Esophagus squamous epithelium (tissue), 5 donors: ENCODE data around the gene COTL1. TPM values are rescaled to one million over a fixed set of nuclear protein-coding genes. Genes with fewer than 3 reads are reported as not detected.
"Not testable (repeated sequence)": the region's sequence is repeated elsewhere in the genome, so short reads cannot be mapped to it uniquely, and the experiment has no call there.

Experiments used
- DNase-seq: peaks from one replicate; lab custom pipeline; 2025; lab: John Stamatoyannopoulos, UW
- H3K27ac ChIP-seq, 4 donors: fragments of 200-600 bp; sonication (generic); one replicate each; pipeline ENCODE4 v1.5.1; 2016 to 2019; ENCODE audit warnings: mild to moderate bottlenecking in 1 of 4
- H3K27me3 ChIP-seq, 4 donors: fragments of 200-600 bp; sonication (generic); 1 replicate in 3 of 4; 2 replicates in 1 of 4; pipeline versions ENCODE4 v1.5.1 to v1.6.0; 2017 to 2021; ENCODE audit warnings: antibody characterized with exemption in 1 of 4
- H3K36me3 ChIP-seq, 3 donors: fragments of 200-600 bp; sonication (generic); one replicate each; pipeline ENCODE4 v1.5.1; 2016 to 2019
- H3K4me1 ChIP-seq, 3 donors: fragments of 200-600 bp; sonication (generic); one replicate each; pipeline ENCODE4 v1.5.1; 2017 to 2019
- H3K4me3 ChIP-seq, 4 donors: fragments of 200-600 bp; sonication (generic); 1 replicate in 3 of 4; 2 replicates in 1 of 4; pipeline ENCODE4 v1.5.1; 2016 to 2019; ENCODE audit warnings: mild to moderate bottlenecking in 2 of 4, moderate library complexity in 1 of 4
- H3K9me3 ChIP-seq, 3 donors: fragments of 200-600 bp; sonication (generic); one replicate each; pipeline ENCODE4 v1.5.1; 2016 to 2019
- POLR2A ChIP-seq, 4 donors: fragments of 450-650 bp; IDR thresholded peaks; one replicate each; pipeline ENCODE4 v1.6.1; 2017; ENCODE audit warnings: antibody characterized with exemption in 4 of 4, mild to moderate bottlenecking in 4 of 4, moderate library complexity in 3 of 4
- WGBS, 2 donors: methylation state at CpG; one replicate each; pipeline ENCODE4 v1.1.5; 2018; 5-methylcytosine and 5-hydroxymethylcytosine counted together
- intact Hi-C: fragments of 100-400 bp; cut with DNase I; formaldehyde crosslinking; loops from one replicate; pipeline ENCODE4 v1.15.0; 2022
- total RNA-seq, 4 donors: library from RNA; depleted of rRNA; stranded (reverse); fragments of >200 nt; gene quantifications; one replicate each; pipeline ENCODE4 v1.1.0, GENCODE V29; 2016
- TF ChIP-seq, protein P1 (sequence below), 6 experiments: fragments of 450-650 bp in 4 of 6; fragments of 200-600 bp in 2 of 6; sonication (generic) in 2 of 6; IDR thresholded peaks; one replicate each; pipeline ENCODE4 v1.5.1; 2016 to 2019; ENCODE audit warnings: antibody characterized with exemption in 6 of 6, mild to moderate bottlenecking in 4 of 6, moderate library complexity in 4 of 6
- donor health status: DM: yes; HTN: yes; CAD: no.

The COTL1 gene
- total RNA-seq, 4 donors from 2014 or later, result 7.9 to 34.2 (median 23.4) TPM

DNA sequence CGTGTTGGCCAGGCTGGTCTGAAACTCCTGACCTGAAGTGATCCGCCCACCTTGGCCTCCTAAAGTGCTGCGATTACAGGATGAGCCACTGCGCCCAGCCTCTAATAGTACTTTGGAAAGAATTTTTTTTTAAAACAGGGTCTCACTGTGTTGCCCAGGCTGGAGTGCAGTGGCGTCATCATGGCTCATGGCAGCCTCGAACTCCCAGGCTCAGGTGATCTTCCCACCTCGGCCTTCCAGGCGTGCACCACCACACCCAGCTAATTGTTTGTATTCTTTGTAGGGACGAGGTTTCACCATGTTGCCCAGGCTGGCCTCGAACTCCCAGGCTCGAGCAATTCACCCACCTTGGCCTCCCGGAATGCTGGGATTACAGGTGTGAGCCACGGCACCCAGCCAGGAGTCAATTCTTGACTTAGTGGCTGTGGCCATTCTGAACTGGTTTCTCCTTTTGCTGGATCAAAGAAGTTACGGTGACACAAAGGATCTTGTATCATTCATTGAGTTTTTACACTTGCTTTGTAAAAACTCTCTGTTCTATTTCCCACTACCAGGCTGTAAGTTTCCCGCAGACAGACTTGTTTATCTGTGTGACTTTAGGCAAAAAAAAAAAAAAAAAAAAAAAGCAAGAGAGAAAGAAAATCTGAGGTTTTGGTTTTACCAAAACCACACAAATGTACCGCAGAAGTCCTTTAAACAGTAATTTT, 12.7 kb upstream of the COTL1 start:
- Histone ChIP-seq H3K4me3 (no peak overlapping the region), H3K4me1 (peaks cover 0 to 11% (median under 1%) of the 10 kb centered on the region in 3 donors), H3K27me3 (no peaks in the 10 kb centered on the region), H3K27ac (no peak overlapping the region), H3K36me3 (no peaks in the 10 kb centered on the region), H3K9me3 (no peaks in the 10 kb centered on the region)
- no peak for DNase-seq
- intact Hi-C loops, result no loop called here
- 83 to 85% methylated on average over 13 to 16 of the region's 16 CpGs for WGBS, 2 donors
- TF ChIP-seq, protein P1, sequence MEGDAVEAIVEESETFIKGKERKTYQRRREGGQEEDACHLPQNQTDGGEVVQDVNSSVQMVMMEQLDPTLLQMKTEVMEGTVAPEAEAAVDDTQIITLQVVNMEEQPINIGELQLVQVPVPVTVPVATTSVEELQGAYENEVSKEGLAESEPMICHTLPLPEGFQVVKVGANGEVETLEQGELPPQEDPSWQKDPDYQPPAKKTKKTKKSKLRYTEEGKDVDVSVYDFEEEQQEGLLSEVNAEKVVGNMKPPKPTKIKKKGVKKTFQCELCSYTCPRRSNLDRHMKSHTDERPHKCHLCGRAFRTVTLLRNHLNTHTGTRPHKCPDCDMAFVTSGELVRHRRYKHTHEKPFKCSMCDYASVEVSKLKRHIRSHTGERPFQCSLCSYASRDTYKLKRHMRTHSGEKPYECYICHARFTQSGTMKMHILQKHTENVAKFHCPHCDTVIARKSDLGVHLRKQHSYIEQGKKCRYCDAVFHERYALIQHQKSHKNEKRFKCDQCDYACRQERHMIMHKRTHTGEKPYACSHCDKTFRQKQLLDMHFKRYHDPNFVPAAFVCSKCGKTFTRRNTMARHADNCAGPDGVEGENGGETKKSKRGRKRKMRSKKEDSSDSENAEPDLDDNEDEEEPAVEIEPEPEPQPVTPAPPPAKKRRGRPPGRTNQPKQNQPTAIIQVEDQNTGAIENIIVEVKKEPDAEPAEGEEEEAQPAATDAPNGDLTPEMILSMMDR (IDR thresholded peaks at IDR 0.05), result no peak
- no peak for TF ChIP-seq POLR2A (IDR thresholded peaks at IDR 0.05)

GRCh38 chr16:84630009-84630408, 12.1 kb upstream of the COTL1 start:
- 80 to 93% methylated on average over 4 to 5 of the region's 5 CpGs for WGBS, 2 donors

GRCh38 chr16:84629580-84629979, 11.7 kb upstream of the COTL1 start:
- Histone ChIP-seq H3K36me3 (no peaks in the 10 kb centered on the region), H3K4me3 (no peak overlapping the region), H3K4me1 (peaks cover 0 to 8% (median 0%) of the 10 kb centered on the region in 3 donors), H3K27me3 (no peaks in the 10 kb centered on the region), H3K27ac (no peak overlapping the region), H3K9me3 (no peaks in the 10 kb centered on the region)
- WGBS, 2 donors, result 84 to 91% methylated on average over 5 to 9 of the region's 10 CpGs
- intact Hi-C loops, result no loop called here
- TF ChIP-seq POLR2A (IDR thresholded peaks at IDR 0.05), result no peak
- TF ChIP-seq, protein P1 (IDR thresholded peaks at IDR 0.05), result no peak
- no peak for DNase-seq

More at GRCh38 chr16:84630009-84630408, 12.1 kb upstream of the COTL1 start:
- Histone ChIP-seq H3K27ac (no peak overlapping the region), H3K36me3 (no peaks in the 10 kb centered on the region), H3K4me3 (no peak overlapping the region), H3K9me3 (no peaks in the 10 kb centered on the region), H3K27me3 (no peaks in the 10 kb centered on the region), H3K4me1 (peaks cover 0 to 8% (median 0%) of the 10 kb centered on the region in 3 donors)
- intact Hi-C loops, result no loop called here
- no peak for DNase-seq
- TF ChIP-seq, protein P1 (IDR thresholded peaks at IDR 0.05), result no peak
- no peak for TF ChIP-seq POLR2A (IDR thresholded peaks at IDR 0.05)

- H3K27ac ChIP-seq, result no peak overlapping the region
- TF ChIP-seq POLR2A (IDR thresholded peaks at IDR 0.05), result no peak
- TF ChIP-seq, protein P1 (IDR thresholded peaks at IDR 0.05), result no peak
- no peak overlapping the region for H3K4me3 ChIP-seq
- WGBS, 2 donors, result 59 to 67% methylated on average over 6 to 7 of the region's 7 CpGs
- DNase-seq, result no peak
- no peaks in the 10 kb centered on the region for H3K9me3 ChIP-seq
- intact Hi-C loops, result no loop called here
- H3K36me3 ChIP-seq, result no peaks in the 10 kb centered on the region
- H3K4me1 ChIP-seq, result peaks cover 0 to 5% (median 0%) of the 10 kb centered on the region in 3 donors
- H3K27me3 ChIP-seq, result no peaks in the 10 kb centered on the region
These were observed 10.4 kb upstream of the COTL1 start for GRCh38 chr16:84628226-84628731.

DNA sequence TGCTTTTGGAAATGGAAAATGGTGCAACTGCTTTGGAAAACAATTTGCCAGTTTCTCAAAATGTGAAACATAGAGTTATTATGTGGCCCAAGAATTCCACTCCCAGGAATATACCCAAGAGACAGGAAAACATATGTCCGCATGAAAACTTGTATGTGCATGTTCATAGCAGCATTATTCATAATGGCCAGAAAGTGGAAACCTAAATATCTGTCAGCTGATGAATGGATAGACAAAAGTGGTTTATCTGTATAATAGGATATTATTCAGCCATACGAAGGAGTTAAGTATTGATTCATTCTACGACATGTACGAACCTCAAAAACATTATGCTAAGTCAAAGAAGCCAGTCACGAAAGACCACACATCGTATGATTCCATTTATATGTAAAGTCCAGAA, 7.7 kb upstream of the COTL1 start:
- DNase-seq, result no peak
- Histone ChIP-seq H3K4me3 (no peak overlapping the region), H3K27me3 (no peaks in the 10 kb centered on the region), H3K9me3 (no peaks in the 10 kb centered on the region), H3K4me1 (peaks cover 0 to 10% (median 0%) of the 10 kb centered on the region in 3 donors), H3K36me3 (no peaks in the 10 kb centered on the region), H3K27ac (no peak overlapping the region)
- TF ChIP-seq POLR2A (IDR thresholded peaks at IDR 0.05), result no peak
- TF ChIP-seq, protein P1 (IDR thresholded peaks at IDR 0.05), result no peak
- 51 to 54% methylated on average over 6 of the region's 6 CpGs for WGBS, 2 donors
- intact Hi-C loops, result no loop called here

GRCh38 chr16:84620913-84621312, 3.0 kb upstream of the COTL1 start:
- intact Hi-C loops, result loop anchor here (5.0 kb wide), 2 partner anchors 106 to 109 kb away; no protein-coding TSS in a partner anchor
- WGBS, 2 donors, result 80 to 83% methylated on average over 10 of the region's 10 CpGs
- H3K36me3 ChIP-seq, result not testable (repeated sequence)

More at GRCh38 chr16:84620913-84621312, 3.0 kb upstream of the COTL1 start:
- H3K27me3 ChIP-seq, result peaks cover 0 to 11% (median 0%) of the 10 kb centered on the region in 4 donors
- H3K4me1 ChIP-seq, result peaks cover 14 to 40% (median 23%) of the 10 kb centered on the region in 3 donors
- H3K4me3 ChIP-seq, H3K9me3 ChIP-seq, DNase-seq, H3K27ac ChIP-seq: not testable (repeated sequence)
